CD4-positive, alpha-beta T cell treated with Interleukin-6 for 4 hours (primary cell): ENCODE measurements around the gene ACO1.

Source experiments
- DNase-seq: peaks from one replicate; pipeline ENCODE4 v3.0.0-alpha.2; 2020; ENCODE audit warnings: mixed read lengths

Gene ACO1

GRCh38 chr9:32424616-32425015 is 40.2 kb downstream of the ACO1 start:
- DNase-seq: no peak

GRCh38 chr9:32426278-32426939 is 42.0 kb downstream of the ACO1 start:
- DNase-seq: no peak

- DNase-seq: no peak
Measured at GRCh38 chr9:32427111-32427873, 42.8 kb downstream of the ACO1 start.

- no peak for DNase-seq
Measured at GRCh38 chr9:32430720-32431119, 46.3 kb downstream of the ACO1 start.

- no peak for DNase-seq
Measured at GRCh38 chr9:32431196-32431595, 46.8 kb downstream of the ACO1 start.

GRCh38 chr9:32431940-32432555 is 47.6 kb downstream of the ACO1 start:
- DNase-seq: peak; percentile 66

GRCh38 chr9:32434892-32435291 is 50.4 kb downstream of the ACO1 start:
- DNase-seq: no peak

- DNase-seq: no peak
Measured at GRCh38 chr9:32441678-32442077, 57.2 kb downstream of the ACO1 start.

GRCh38 chr9:32442433-32442832 is 58.0 kb downstream of the ACO1 start:
- no peak for DNase-seq

GRCh38 chr9:32449969-32450368 is 65.5 kb downstream of the ACO1 start:
- no peak for DNase-seq

GRCh38 chr9:32454280-32454679 is 69.8 kb downstream of the ACO1 start:
- no peak for DNase-seq

GRCh38 chr9:32455738-32456137 is 71.3 kb downstream of the ACO1 start:
- DNase-seq: no peak

GRCh38 chr9:32456564-32456963 is 72.1 kb downstream of the ACO1 start:
- no peak for DNase-seq

- no peak for DNase-seq
Measured at GRCh38 chr9:32463500-32464293, 79.3 kb downstream of the ACO1 start.

GRCh38 chr9:32468740-32469139 is 84.3 kb downstream of the ACO1 start:
- no peak for DNase-seq

- no peak for DNase-seq
Measured at GRCh38 chr9:32472344-32472743, 87.9 kb downstream of the ACO1 start.

GRCh38 chr9:32483343-32483742 is 98.9 kb downstream of the ACO1 start:
- no peak for DNase-seq

GRCh38 chr9:32486839-32487562 is 102.6 kb downstream of the ACO1 start:
- no peak for DNase-seq

GRCh38 chr9:32487981-32488380 is 103.5 kb downstream of the ACO1 start:
- DNase-seq: no peak

GRCh38 chr9:32490601-32491000 is 106.2 kb downstream of the ACO1 start:
- no peak for DNase-seq

- no peak for DNase-seq
Measured at GRCh38 chr9:32497921-32498320, 113.5 kb downstream of the ACO1 start.

- DNase-seq: no peak
Measured at GRCh38 chr9:32500768-32501167, 116.3 kb downstream of the ACO1 start.

GRCh38 chr9:32501868-32502267 is 117.4 kb downstream of the ACO1 start:
- no peak for DNase-seq
